ENCODE results near the gene MARVELD1. TPM values are rescaled to one million over a fixed set of nuclear protein-coding genes. Genes with fewer than 3 reads are reported as not detected.

Gene MARVELD1
- polyA plus RNA-seq, 1 experiment, result 79.4 TPM

- ChIA-PET POLR2A (no interaction called here), CTCF (interaction anchor here (0.6 to 2.4 kb wide), 10 partner anchors 8 to 281 kb away, joined by 3 to 10 read pairs (median 4); no protein-coding TSS in a partner anchor)
- no peak for TF ChIP-seq CTCF (IDR thresholded peaks at IDR 0.05; ENCODE audit: insufficient read depth, low read depth, low read length)
- DNase-seq (ENCODE audit: low read depth), result no peak
- no peak overlapping the region for H3K4me3 ChIP-seq (ENCODE audit: low read depth, low read length)
- H3K27me3 ChIP-seq (ENCODE audit: control insufficient read depth, insufficient read depth, low read length), result no peaks in the 10 kb centered on the region
- peaks cover 35% of the 10 kb centered on the region for H3K36me3 ChIP-seq (ENCODE audit: control insufficient read depth, insufficient read depth, low read length)
Measured at GRCh38 chr10:97759946-97760345, 46.4 kb downstream of the MARVELD1 start.

- ChIA-PET CTCF (interaction anchor here (0.6 to 2.4 kb wide), 11 partner anchors 7 to 308 kb away, joined by 3 to 10 read pairs (median 4); no protein-coding TSS in a partner anchor), POLR2A (no interaction called here)
- H3K36me3 ChIP-seq (ENCODE audit: control insufficient read depth, insufficient read depth, low read length), result peaks cover 31% of the 10 kb centered on the region
- no peak overlapping the region for H3K4me3 ChIP-seq (ENCODE audit: low read depth, low read length)
- no peaks in the 10 kb centered on the region for H3K27me3 ChIP-seq (ENCODE audit: control insufficient read depth, insufficient read depth, low read length)
- TF ChIP-seq CTCF (IDR thresholded peaks at IDR 0.05; ENCODE audit: insufficient read depth, low read depth, low read length), result no peak
- no peak for DNase-seq (ENCODE audit: low read depth)
Measured at GRCh38 chr10:97760461-97761257, 47.1 kb downstream of the MARVELD1 start.

GRCh38 chr10:97761331-97761865 is 47.9 kb downstream of the MARVELD1 start:
- TF ChIP-seq CTCF (IDR thresholded peaks at IDR 0.05; ENCODE audit: insufficient read depth, low read depth, low read length), result no peak
- CTCF ChIA-PET, result interaction anchor here (0.6 to 3.4 kb wide), 6 partner anchors 10 to 308 kb away, joined by 3 to 12 read pairs (median 5); no protein-coding TSS in a partner anchor
- POLR2A ChIA-PET, result no interaction called here

GRCh38 chr10:97762056-97762455 is 48.5 kb downstream of the MARVELD1 start:
- H3K4me3 ChIP-seq (ENCODE audit: low read depth, low read length), result no peak overlapping the region
- POLR2A ChIA-PET, result no interaction called here
- no peaks in the 10 kb centered on the region for H3K27me3 ChIP-seq (ENCODE audit: control insufficient read depth, insufficient read depth, low read length)
- H3K36me3 ChIP-seq (ENCODE audit: control insufficient read depth, insufficient read depth, low read length), result peaks cover 23% of the 10 kb centered on the region
- DNase-seq (ENCODE audit: low read depth), result no peak
- TF ChIP-seq CTCF (IDR thresholded peaks at IDR 0.05; ENCODE audit: insufficient read depth, low read depth, low read length), result no peak
- CTCF ChIA-PET, result interaction anchor here (0.6 to 3.4 kb wide), 9 partner anchors 10 to 279 kb away, joined by 3 to 12 read pairs (median 4); no protein-coding TSS in a partner anchor

More at GRCh38 chr10:97761331-97761865, 47.9 kb downstream of the MARVELD1 start:
- Histone ChIP-seq H3K27me3 (ENCODE audit: control insufficient read depth, insufficient read depth, low read length) (no peaks in the 10 kb centered on the region), H3K36me3 (ENCODE audit: control insufficient read depth, insufficient read depth, low read length) (peaks cover 26% of the 10 kb centered on the region), H3K4me3 (ENCODE audit: low read depth, low read length) (no peak overlapping the region)
- no peak for DNase-seq (ENCODE audit: low read depth)

- POLR2A ChIA-PET, result no interaction called here
- Histone ChIP-seq H3K36me3 (ENCODE audit: control insufficient read depth, insufficient read depth, low read length) (peaks cover 17% of the 10 kb centered on the region), H3K27me3 (ENCODE audit: control insufficient read depth, insufficient read depth, low read length) (no peaks in the 10 kb centered on the region; the same call in 1 of the 2 replicates), H3K4me3 (ENCODE audit: low read depth, low read length) (no peak overlapping the region)
- no peak for TF ChIP-seq CTCF (IDR thresholded peaks at IDR 0.05; ENCODE audit: insufficient read depth, low read depth, low read length)
- no peak for DNase-seq (ENCODE audit: low read depth)
- CTCF ChIA-PET, result interaction anchor here (0.8 to 3.4 kb wide), 8 partner anchors 10 to 278 kb away, joined by 3 to 12 read pairs (median 4); no protein-coding TSS in a partner anchor
Measured at GRCh38 chr10:97762816-97763215, 49.3 kb downstream of the MARVELD1 start.

All from BJ (cell line).